K562 (cell line): ENCODE data around the gene UGT1A6. TPM values are rescaled to one million over a fixed set of nuclear protein-coding genes. Genes with fewer than 3 reads are reported as not detected.
"Not testable (repeated sequence)": the region's sequence is repeated elsewhere in the genome, so short reads cannot be mapped to it uniquely, and the experiment has no call there.

Experiments
- ATAC-seq: fragments of 200-7000 bp; cut with Tn5 transposase; 3 replicates; pipeline ENCODE4 v1.9.1; 2020; ENCODE audit warnings: moderate library complexity
- BruUV-seq: library from RNA; stranded (reverse); fragments of 400-500 nt; replicated peaks from 2 replicates; lab custom pipeline; 2021; lab: Mats Ljungman, UMichigan
- CTCF ChIA-PET: fragments of 300-600 bp; formaldehyde crosslinking; extraction: SDS; loops from one replicate; lab custom pipeline; 2021; ENCODE audit warnings: low intra/inter-chr PET ratio; lab: Yijun Ruan, JAX
- POLR2A ChIA-PET: fragments of 300-600, 350-650 bp; sonication (Branson Sonifier 250); formaldehyde crosslinking; extraction: SDS; loops from one replicate; lab custom pipeline; 2021; ENCODE audit warnings: antibody characterized with exemption, inconsistent platforms; lab: Yijun Ruan, JAX
- DNase-seq, 4 experiments: peaks; one replicate each; pipeline versions ENCODE4 v3.0.0 to v3.0.0-alpha.2; 2011 to 2018; ENCODE audit warnings: low spot score in 3 of 4, mixed read lengths in 3 of 4; ENCODE audit errors: extremely low read depth in 1 of 4
- FAIRE-seq: peaks from 2 replicates; lab custom pipeline; 2011; peaks lifted over from hg19 to GRCh38; lab: Jason Lieb, UNC
- H2AFZ ChIP-seq: 2 replicates; pipeline ENCODE4 v1.6.0; 2011; ENCODE audit warnings: low read depth, low read length, control low read depth, inconsistent platforms
- H3K27ac ChIP-seq: fragments of 200-600 bp; 3 replicates; pipeline ENCODE4 v1.8.0; 2011; ENCODE audit warnings: low read depth, mild to moderate bottlenecking, control low read depth, inconsistent platforms, low read length, moderate library complexity, mixed read lengths; ENCODE audit errors: extremely low read depth
- H3K27me3 ChIP-seq, 2 experiments: fragments of 300-600 bp in 1 of 2; 2 replicates in 1 of 2; 3 replicates in 1 of 2; pipeline versions ENCODE4 v1.6.0 to v1.8.0; 2011; ENCODE audit warnings: inconsistent platforms in 2 of 2, low read length in 2 of 2, mild to moderate bottlenecking in 1 of 2, mixed read lengths in 1 of 2, moderate library complexity in 1 of 2; ENCODE audit not compliant: control insufficient read depth in 2 of 2, insufficient read depth in 2 of 2
- H3K36me3 ChIP-seq: fragments of 300-600 bp; 3 replicates; pipeline ENCODE4 v1.8.0; 2011; ENCODE audit warnings: mild to moderate bottlenecking, low read length, inconsistent platforms; ENCODE audit not compliant: control insufficient read depth, insufficient read depth
- H3K4me1 ChIP-seq, 2 experiments: fragments of 200-600 bp in 1 of 2; replicated peaks in 1 of 2; 2 replicates in 1 of 2; 3 replicates in 1 of 2; pipeline versions ENCODE4 v1.5.1 to v1.8.0; 2011; ENCODE audit warnings: inconsistent platforms in 2 of 2, low read length in 2 of 2, mild to moderate bottlenecking in 1 of 2, mixed read lengths in 1 of 2, moderate library complexity in 1 of 2; ENCODE audit not compliant: control insufficient read depth in 2 of 2, insufficient read depth in 2 of 2
- H3K4me2 ChIP-seq: 2 replicates; pipeline ENCODE4 v1.6.1; 2011; ENCODE audit warnings: low read length, control low read depth, inconsistent platforms, mixed read lengths; ENCODE audit not compliant: insufficient read depth
- H3K4me3 ChIP-seq: fragments of 200-600 bp; sonication (generic), shearing (Covaris generic); 2 replicates; pipeline ENCODE4 v1.5.1; 2016; ENCODE audit warnings: control low read depth, inconsistent platforms
- H3K79me2 ChIP-seq: fragments of 200-600 bp; 3 replicates; pipeline ENCODE4 v1.8.0; 2011; ENCODE audit warnings: low read length, inconsistent platforms; ENCODE audit not compliant: control insufficient read depth, insufficient read depth
- H3K9ac ChIP-seq, 2 experiments: 2 replicates each; pipeline versions ENCODE4 v1.6.0 to v1.6.1; 2011; ENCODE audit warnings: low read depth in 2 of 2, low read length in 2 of 2, control low read depth in 1 of 2, inconsistent platforms in 1 of 2, mild to moderate bottlenecking in 1 of 2, mixed read lengths in 1 of 2; ENCODE audit not compliant: insufficient read depth in 1 of 2
- H3K9me1 ChIP-seq: one replicate; pipeline ENCODE4 v1.6.0; 2011; ENCODE audit warnings: inconsistent platforms, mild to moderate bottlenecking, low read length, moderate library complexity; ENCODE audit not compliant: control insufficient read depth, insufficient read depth
- H3K9me3 ChIP-seq: replicated peaks from 2 replicates; pipeline ENCODE4 v1.5.1; 2011; ENCODE audit warnings: low read depth, low read length, inconsistent platforms; ENCODE audit not compliant: control insufficient read depth, insufficient read depth
- H4K20me1 ChIP-seq: replicated peaks from 2 replicates; pipeline ENCODE4 v1.6.1; 2011; ENCODE audit warnings: low read length, inconsistent platforms, mixed read lengths; ENCODE audit not compliant: control insufficient read depth, insufficient read depth
- ARID1B ChIP-seq: fragments of 450-650 bp; IDR thresholded peaks from 2 replicates; pipeline ENCODE4 v1.6.1; 2016; ENCODE audit warnings: antibody characterized with exemption, mild to moderate bottlenecking, inconsistent platforms
- BHLHE40 ChIP-seq: IDR thresholded peaks from 2 replicates; pipeline ENCODE4 v1.6.1; 2011; ENCODE audit warnings: low read length, improper control_type of control experiment
- C11orf30 ChIP-seq: fragments of 450-650 bp; IDR thresholded peaks from 2 replicates; pipeline ENCODE4 v1.6.1; 2016; ENCODE audit warnings: low read depth, mild to moderate bottlenecking
- CBFA2T2 ChIP-seq: fragments of 450-650 bp; conservative IDR thresholded peaks from 2 replicates; pipeline ENCODE4 v1.6.1; 2017; ENCODE audit warnings: mild to moderate bottlenecking
- CHD2 ChIP-seq: IDR thresholded peaks from 2 replicates; pipeline ENCODE4 v1.6.1; 2011; ENCODE audit warnings: low read depth, low read length
- E2F3 ChIP-seq: fragments of 250-450 bp; sonication (Bioruptor Pico); IDR thresholded peaks from 2 replicates; pipeline ENCODE4 v1.4.0; 2020; ENCODE audit warnings: mild to moderate bottlenecking
- ELK3 ChIP-seq: fragments of 450-650 bp; formaldehyde crosslinking; IDR thresholded peaks from 2 replicates; pipeline ENCODE4 v1.4.0; 2020; ENCODE audit warnings: mild to moderate bottlenecking
- EP300 ChIP-seq: IDR thresholded peaks from 2 replicates; pipeline ENCODE4 v1.6.1; 2012; ENCODE audit warnings: low read length, improper control_type of control experiment
- EP400 ChIP-seq: fragments of 450-650 bp; IDR thresholded peaks from 2 replicates; pipeline ENCODE4 v1.6.1; 2017; ENCODE audit warnings: antibody characterized with exemption, mild to moderate bottlenecking, moderate library complexity
- HDAC2 ChIP-seq: fragments of 450-650 bp; IDR thresholded peaks from 2 replicates; pipeline ENCODE4 v1.6.1; 2016; ENCODE audit warnings: mild to moderate bottlenecking
- KHSRP ChIP-seq: fragments of 450-650 bp; IDR thresholded peaks from 2 replicates; pipeline ENCODE4 v1.6.1; 2017
- KLF6 ChIP-seq: fragments of 250-450 bp; sonication (Bioruptor Pico); IDR thresholded peaks from 2 replicates; pipeline ENCODE4 v1.4.0; 2020; ENCODE audit warnings: mild to moderate bottlenecking, moderate library complexity, borderline replicate concordance
- MECOM ChIP-seq: fragments of 250-450 bp; sonication (Bioruptor Pico); IDR thresholded peaks from 2 replicates; pipeline ENCODE4 v1.8.0; 2022; ENCODE audit warnings: inconsistent platforms
- MTA3 ChIP-seq: fragments of 450-650 bp; formaldehyde crosslinking; IDR thresholded peaks from 2 replicates; pipeline ENCODE4 v1.6.1; 2017; ENCODE audit warnings: mild to moderate bottlenecking, borderline replicate concordance
- MYNN ChIP-seq, 2 experiments: sonication (generic); formaldehyde crosslinking in 1 of 2; IDR thresholded peaks; 2 replicates each; pipeline versions ENCODE4 v1.5.0 to v1.6.1; 2016 to 2020; ENCODE audit warnings: antibody characterized with exemption in 1 of 2, missing genetic modification reagents in 1 of 2
- NCOA1 ChIP-seq: fragments of 450-650 bp; IDR thresholded peaks from 2 replicates; pipeline ENCODE4 v1.6.1; 2016; ENCODE audit warnings: low read depth
- NFXL1 ChIP-seq: fragments of 450-650 bp; formaldehyde crosslinking; IDR thresholded peaks from 2 replicates; pipeline ENCODE4 v1.4.0; 2021; ENCODE audit warnings: mild to moderate bottlenecking
- PCBP2 ChIP-seq: fragments of 200-400 bp; formaldehyde crosslinking; IDR thresholded peaks from 2 replicates; pipeline ENCODE4 v1.6.1; 2018; ENCODE audit warnings: low read length, low read depth, mild to moderate bottlenecking, moderate library complexity; ENCODE audit not compliant: poor library complexity, severe bottlenecking
- RBM22 ChIP-seq: fragments of 200-400 bp; formaldehyde crosslinking; IDR thresholded peaks from 2 replicates; pipeline ENCODE4 v1.6.1; 2018; ENCODE audit warnings: low read length, low read depth; ENCODE audit not compliant: poor library complexity, severe bottlenecking
- SIRT6 ChIP-seq: IDR thresholded peaks from one replicate; pipeline ENCODE4 v1.6.1; 2012; ENCODE audit warnings: low read depth, mild to moderate bottlenecking, control low read depth, inconsistent platforms, low read length, moderate library complexity
- SMARCE1 ChIP-seq: fragments of 450-650 bp; IDR thresholded peaks from 2 replicates; pipeline ENCODE4 v1.7.1; 2016; ENCODE audit warnings: mild to moderate bottlenecking
- TEAD2 ChIP-seq: fragments of 450-650 bp; IDR thresholded peaks from 2 replicates; pipeline ENCODE4 v1.6.1; 2016; ENCODE audit warnings: missing genetic modification characterization, control low read depth, missing compliant biosample characterization
- ZNF212 ChIP-seq: fragments of 450-650 bp; formaldehyde crosslinking; IDR thresholded peaks from 2 replicates; pipeline ENCODE4 v1.4.0; 2020; ENCODE audit warnings: mild to moderate bottlenecking
- ZNF740 ChIP-seq, 3 experiments: fragments of 200-800 bp in 1 of 3; sonication (Bioruptor generic) in 1 of 3; sonication (generic) in 1 of 3; formaldehyde crosslinking in 1 of 3; IDR thresholded peaks; 2 replicates each; pipeline versions ENCODE4 v1.6.1 to v1.8.0; 2016 to 2022; ENCODE audit warnings: mild to moderate bottlenecking in 2 of 3, missing compliant biosample characterization in 2 of 3, missing genetic modification characterization in 2 of 3, missing genetic modification reagents in 1 of 3
- WGBS: fragments of 100-300 bp; shearing (Covaris generic); methylation state at CpG from one replicate; pipeline ENCODE4 v1.1.6; 2016; ENCODE audit warnings: low coverage, mixed read lengths; ENCODE audit not compliant: insufficient coverage; ENCODE audit errors: missing lambda C conversion rate; 5-methylcytosine and 5-hydroxymethylcytosine counted together
- in situ Hi-C: fragments of 300-500 bp; cut with MboI; formaldehyde crosslinking; loops from 4 replicates; pipeline ENCODE4 v1.15.0; 2018; ENCODE audit warnings: inconsistent platforms, mixed read lengths
- intact Hi-C: fragments of 100-400 bp; cut with micrococcal nuclease; formaldehyde crosslinking; loops from 2 replicates; pipeline ENCODE4 v1.14.2; 2022
- polyA plus RNA-seq, 8 experiments: library from polyadenylated mRNA; depleted of rRNA in 4 of 8; stranded (reverse) in 5 of 8; unstranded in 3 of 8; fragments of >200 nt; fragmentation: Nextera tagmentation in 2 of 8; fragmentation: Illumina TruSeq in 1 of 8; extraction: Ambion mirVana in 2 of 8; extraction: Trizol in 1 of 8; gene quantifications; 2 replicates each; pipeline versions ENCODE4 v1.2.1 to v1.2.3, GENCODE V29; 2011 to 2014; ENCODE audit warnings: inconsistent platforms in 1 of 8, missing spikeins in 1 of 8
- total RNA-seq, 7 experiments: library from RNA; depleted of rRNA in 6 of 7; stranded (reverse); fragments of >200 nt in 6 of 7; fragmentation: Illumina TruSeq in 2 of 7; extraction: Trizol in 2 of 7; gene quantifications; 2 replicates each; pipeline versions ENCODE4 v1.2.1 to v1.2.3, GENCODE V29; 2011 to 2021; ENCODE audit warnings: low replicate concordance in 1 of 7

Gene UGT1A6
- total and polyA plus RNA-seq, 9 of the 15 experiments (the other 6 are each of a cell fraction or from before 2014, with no cell fraction given) = not detected

DNA sequence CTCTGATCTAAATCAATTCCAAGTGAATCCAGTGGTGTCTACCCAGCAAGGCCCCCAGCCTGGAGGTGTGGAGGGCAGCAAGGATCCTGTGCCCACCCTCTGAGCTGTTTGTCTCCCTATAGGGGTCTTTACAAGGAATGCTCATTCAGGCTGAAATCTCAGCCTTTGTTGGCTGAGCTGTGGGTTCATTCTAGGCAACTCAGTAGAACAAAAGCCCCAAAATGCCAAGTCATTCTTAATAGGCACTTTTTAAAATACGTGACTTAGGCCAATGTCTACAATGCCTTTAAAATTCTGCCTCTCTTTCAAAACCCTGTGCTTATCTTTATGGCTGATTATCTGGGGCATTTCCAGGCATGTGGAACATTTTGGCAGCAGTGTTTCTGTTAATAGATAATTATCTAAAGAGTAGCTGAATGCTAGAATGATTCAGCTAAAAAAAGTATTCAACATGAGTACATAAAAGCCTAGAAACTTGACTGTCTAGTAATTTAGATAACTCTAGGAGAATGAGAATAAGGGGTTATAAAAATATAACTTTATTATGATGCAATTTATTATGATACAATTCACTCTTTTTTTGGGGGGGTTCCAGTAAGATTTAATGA is 7.4 kb downstream of the UGT1A6 start (continued):
- TF ChIP-seq ZNF212 (CRISPR knock-in tag) = no peak
- TF ChIP-seq EP400 = peak; percentile 42; the same call in 1 of the 2 replicates
- no peak for TF ChIP-seq E2F3 (CRISPR knock-in tag)
- TF ChIP-seq HDAC2 = peak; percentile 44; the same call in 1 of the 2 replicates
- TF ChIP-seq NCOA1 = peak; percentile 52; the same call in 1 of the 2 replicates
- no peak for TF ChIP-seq RBM22
- TF ChIP-seq NFXL1 = no peak
- 0 out of 2 replicates have a peak, but pooled peaks have one; percentile 34 for TF ChIP-seq MTA3
- peak; percentile 86; the same call in 1 of the 2 replicates for TF ChIP-seq SMARCE1
- TF ChIP-seq CBFA2T2 = 0 out of 2 replicates have a peak, but pooled peaks have one; percentile 3
- no peak for TF ChIP-seq ELK3 (CRISPR knock-in tag)
- TF ChIP-seq BHLHE40 = peak; percentile 59
- no peak for TF ChIP-seq TEAD2 (tag)
- no peak for TF ChIP-seq KLF6 (CRISPR knock-in tag)
- peak; percentile 93 for TF ChIP-seq C11orf30
- no peak for TF ChIP-seq MYNN (IDR thresholded peaks at IDR 0.05)
- no peak for TF ChIP-seq MYNN (CRISPR knock-in tag; IDR thresholded peaks at IDR 0.05)
- no peak for TF ChIP-seq PCBP2
- TF ChIP-seq ARID1B = peak; percentile 82
- TF ChIP-seq EP300 = peak; percentile 87
- TF ChIP-seq KHSRP = no peak
- no peak for TF ChIP-seq SIRT6
- TF ChIP-seq ZNF740 (CRISPR knock-in tag; IDR thresholded peaks at IDR 0.05) = no peak
- TF ChIP-seq ZNF740 (tag; IDR thresholded peaks at IDR 0.05) = no peak
- no peak for TF ChIP-seq CHD2
- no peak for TF ChIP-seq MECOM (CRISPR knock-in tag)

- POLR2A ChIA-PET, H3K9me1 ChIP-seq, H3K4me2 ChIP-seq, BruUV-seq, H3K4me3 ChIP-seq, H3K9me3 ChIP-seq, H3K27me3 ChIP-seq, H3K79me2 ChIP-seq, H4K20me1 ChIP-seq, H2AFZ ChIP-seq, H3K9ac ChIP-seq, in situ Hi-C loops, H3K27ac ChIP-seq, H3K4me1 ChIP-seq, DNase-seq, intact Hi-C loops, CTCF ChIA-PET, H3K36me3 ChIP-seq, ATAC-seq, FAIRE-seq: not testable (repeated sequence)
- 60% methylated on average over 1 of the region's 5 CpGs for WGBS
Observed at GRCh38 chr2:233700842-233701241, 8.2 kb downstream of the UGT1A6 start.
